DMS79 treated with DMSO at 0.1 percent for 48 hours (cell line): ENCODE data around the gene IL12RB2.

Experiments
- DNase-seq: peaks from one replicate; lab custom pipeline; 2025; lab: John Stamatoyannopoulos, UW

The IL12RB2 gene

DNA sequence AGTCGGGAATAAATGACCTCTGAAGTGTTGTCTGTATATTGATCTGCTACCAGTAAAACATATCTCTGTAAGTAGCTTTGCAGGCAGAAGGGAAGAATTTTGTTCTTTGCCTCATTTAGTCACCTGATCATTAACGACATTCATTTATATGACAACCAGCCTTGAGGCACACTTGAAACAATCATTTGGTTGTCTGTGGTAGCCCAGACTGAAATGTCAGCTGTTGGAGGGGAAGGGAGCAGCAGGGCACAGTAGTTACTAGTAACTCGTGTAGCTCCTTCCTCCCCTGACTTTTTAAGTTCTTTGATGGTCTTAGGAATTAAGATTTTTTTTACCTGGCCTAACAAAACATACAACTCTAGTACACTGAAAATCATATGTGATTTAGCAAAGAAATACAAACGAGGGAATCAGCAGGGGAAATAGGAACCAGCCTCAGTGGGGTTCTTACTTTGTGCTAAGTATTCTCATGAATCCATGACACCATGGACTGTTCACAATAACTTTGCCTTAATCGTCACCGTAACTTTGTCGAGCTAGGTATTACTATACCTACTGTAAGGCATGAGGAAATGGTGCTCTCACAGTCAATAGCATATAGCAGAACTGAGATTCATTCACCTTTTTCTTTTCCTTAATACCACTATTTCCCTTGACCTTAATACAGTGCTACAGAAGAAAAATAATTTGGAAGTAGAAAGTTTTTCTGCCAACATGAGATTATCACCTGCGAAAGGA, 6.4 kb downstream of the IL12RB2 start:
- no peak for DNase-seq

- no peak for DNase-seq
Measured at GRCh38 chr1:67314696-67315095, 7.0 kb downstream of the IL12RB2 start.

GRCh38 chr1:67316180-67316902, 8.7 kb downstream of the IL12RB2 start:
- DNase-seq, result no peak

DNA sequence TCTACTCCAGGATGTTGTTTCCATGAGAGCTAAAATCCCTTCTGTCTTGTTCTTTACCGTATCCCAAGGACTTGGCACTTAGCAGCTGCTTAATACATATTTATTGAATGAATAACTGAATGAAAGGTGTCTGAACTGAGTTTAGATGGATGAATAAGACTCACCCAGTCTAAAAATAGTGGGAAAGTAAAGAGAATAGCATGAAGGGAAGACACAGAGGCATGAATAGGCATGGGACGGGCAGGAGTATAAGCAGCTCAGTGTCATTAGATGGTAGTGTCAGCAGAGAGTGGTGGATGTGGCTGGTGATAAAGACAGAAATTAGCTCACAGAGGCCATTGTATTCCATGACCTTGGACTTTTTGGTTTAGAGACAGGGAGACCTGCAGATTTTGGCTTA, 9.2 kb downstream of the IL12RB2 start:
- DNase-seq, result no peak

GRCh38 chr1:67317803-67318202, 10.1 kb downstream of the IL12RB2 start:
- DNase-seq, result no peak

DNA sequence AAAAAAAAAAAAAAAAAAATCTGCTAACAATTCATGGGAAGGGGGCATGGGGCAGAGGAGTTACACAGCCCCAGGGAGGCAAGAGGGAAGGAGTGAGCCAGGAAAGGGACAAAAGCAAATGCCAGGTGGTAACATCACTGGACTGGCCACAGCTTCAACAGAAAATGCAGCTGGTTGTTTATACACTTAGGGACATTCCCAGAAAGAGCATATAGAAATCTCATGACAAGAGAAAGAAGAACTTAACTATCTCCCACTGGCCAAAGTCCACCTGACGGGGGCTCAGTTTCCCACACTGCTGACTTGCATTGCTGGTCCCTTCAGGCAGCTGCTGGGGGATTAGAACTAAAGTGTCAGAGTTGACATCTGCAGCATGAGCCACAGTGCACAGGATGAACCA, 14.8 kb downstream of the IL12RB2 start:
- no peak for DNase-seq

- no peak for DNase-seq
Measured at GRCh38 chr1:67323087-67323486, 15.4 kb downstream of the IL12RB2 start.

- DNase-seq, result no peak
Measured at GRCh38 chr1:67324068-67324467, 16.4 kb downstream of the IL12RB2 start.

DNA sequence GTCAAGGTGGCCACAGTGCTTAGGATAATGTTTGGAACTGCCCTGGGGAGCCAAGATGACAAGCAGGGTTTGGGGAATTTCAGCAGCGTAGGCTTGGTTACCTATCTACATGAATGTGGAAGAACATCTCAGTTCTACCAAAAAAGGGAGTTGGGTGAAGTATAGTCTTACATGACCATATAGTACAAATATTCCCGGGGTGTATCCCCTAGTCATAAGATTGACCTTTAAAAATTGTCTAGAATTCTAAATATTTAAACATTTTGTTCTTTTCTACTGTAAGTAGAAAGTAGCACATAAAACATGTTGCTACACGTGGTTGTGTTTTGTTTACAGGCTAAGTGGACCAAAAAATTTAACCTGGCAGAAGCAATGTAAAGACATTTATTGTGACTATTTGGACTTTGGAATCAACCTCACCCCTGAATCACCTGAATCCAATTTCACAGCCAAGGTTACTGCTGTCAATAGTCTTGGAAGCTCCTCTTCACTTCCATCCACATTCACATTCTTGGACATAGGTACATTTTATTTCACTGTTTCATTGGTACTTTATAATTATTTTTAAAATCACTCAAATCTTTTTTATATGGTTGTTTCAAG, 20.3 kb downstream of the IL12RB2 start:
- DNase-seq, result no peak

- no peak for DNase-seq
Measured at GRCh38 chr1:67332653-67333529, 25.2 kb downstream of the IL12RB2 start.

DNA sequence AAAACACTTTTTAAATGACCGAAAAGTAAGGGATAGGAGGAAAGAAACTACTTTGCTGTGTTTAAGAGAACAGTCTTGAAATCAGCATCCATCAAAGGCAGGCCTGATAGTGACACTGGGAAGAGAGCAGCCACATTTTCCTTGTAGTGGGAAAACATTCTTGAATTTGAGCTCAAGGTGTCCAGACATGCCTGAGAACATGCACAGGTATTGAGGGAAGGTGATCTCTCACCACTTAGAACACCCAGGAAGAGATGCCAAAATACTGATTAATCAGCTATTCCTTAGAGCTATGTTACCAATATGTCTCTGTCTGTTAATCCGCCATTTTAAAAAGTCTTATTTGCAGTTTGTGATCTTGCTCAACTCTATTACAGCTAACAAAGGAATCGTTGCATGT, 25.9 kb downstream of the IL12RB2 start:
- no peak for DNase-seq

DNA sequence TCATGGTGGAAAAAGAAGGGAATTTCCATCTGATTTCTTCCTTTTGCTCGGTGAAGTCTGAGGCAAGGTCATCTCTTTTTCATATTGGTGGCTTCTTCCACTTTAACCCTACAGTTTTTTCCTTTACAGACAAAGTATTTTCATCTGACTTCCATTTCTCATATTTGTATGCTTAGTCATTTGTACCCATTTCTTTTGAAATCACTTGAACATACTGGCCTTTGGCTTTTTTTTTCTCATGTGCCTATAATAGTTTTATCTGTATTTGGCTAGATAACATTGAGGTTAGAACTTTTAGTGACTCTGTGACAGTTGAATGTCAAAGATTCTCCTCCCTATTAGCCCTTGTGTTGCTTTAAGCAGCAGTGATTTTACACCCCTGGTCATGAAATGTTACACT, 27.7 kb downstream of the IL12RB2 start:
- DNase-seq, result no peak

- DNase-seq, result no peak
Measured at GRCh38 chr1:67336157-67336556, 28.5 kb downstream of the IL12RB2 start.

DNA sequence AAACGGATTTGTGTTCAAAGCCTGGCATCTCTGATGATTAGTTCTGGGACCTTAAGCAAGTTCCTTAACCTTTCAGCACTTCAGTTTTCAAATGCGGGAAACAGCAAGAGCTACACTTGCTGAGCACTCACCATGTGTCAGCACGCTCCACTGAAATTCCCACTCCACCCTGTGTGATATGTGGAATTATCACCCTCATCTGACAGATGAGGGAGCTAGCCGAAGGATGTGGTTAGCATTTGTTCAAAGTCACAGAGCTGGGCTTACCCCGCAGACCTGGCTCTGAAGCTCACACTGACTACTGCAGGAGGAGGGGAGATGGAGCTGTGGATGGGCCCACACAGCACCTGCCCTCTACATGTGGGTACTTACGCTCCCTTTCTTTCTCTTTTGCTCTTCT, 29.1 kb downstream of the IL12RB2 start:
- DNase-seq, result no peak

GRCh38 chr1:67338642-67339041, 31.0 kb downstream of the IL12RB2 start:
- no peak for DNase-seq

GRCh38 chr1:67339623-67340343, 32.1 kb downstream of the IL12RB2 start:
- no peak for DNase-seq

DNA sequence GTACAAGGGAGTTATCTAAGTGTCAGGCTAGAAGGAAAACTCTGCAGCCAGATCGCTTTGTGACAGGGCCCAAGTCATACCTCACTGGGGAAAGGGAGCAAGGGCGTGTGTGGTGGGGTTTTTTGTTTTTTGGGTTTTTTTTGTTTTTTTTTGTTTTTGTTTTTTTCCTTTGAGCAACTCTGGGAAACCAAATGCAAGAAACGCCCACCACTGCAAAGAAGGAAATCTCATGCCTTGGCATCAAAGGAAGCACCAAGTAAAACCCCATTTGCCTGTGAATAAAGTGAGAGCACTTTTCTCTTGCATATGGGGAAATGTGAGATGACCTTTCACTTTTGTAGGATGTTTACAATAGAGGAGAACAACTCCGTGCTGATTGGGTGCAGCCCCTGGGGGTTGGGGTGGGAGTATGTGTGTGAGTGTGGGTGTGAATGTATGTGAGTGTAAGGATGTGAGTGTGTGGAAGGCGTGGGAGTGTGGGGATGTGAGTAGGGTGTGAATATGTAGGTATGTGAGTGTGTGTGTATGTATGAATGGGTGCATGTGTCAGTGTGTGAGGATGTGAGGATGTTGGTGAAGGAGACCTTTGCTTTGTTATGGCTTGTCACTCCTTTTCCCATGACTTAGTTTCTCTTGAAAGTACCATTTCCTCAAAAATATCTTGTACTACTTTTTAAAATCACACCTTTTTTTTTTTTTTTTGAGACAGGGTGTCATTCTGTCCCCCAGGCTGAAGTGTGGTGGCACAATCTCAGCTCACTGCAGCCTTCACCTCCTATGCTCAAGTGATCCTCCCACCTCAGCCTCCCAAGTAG, 34.6 kb downstream of the IL12RB2 start:
- no peak for DNase-seq

DNA sequence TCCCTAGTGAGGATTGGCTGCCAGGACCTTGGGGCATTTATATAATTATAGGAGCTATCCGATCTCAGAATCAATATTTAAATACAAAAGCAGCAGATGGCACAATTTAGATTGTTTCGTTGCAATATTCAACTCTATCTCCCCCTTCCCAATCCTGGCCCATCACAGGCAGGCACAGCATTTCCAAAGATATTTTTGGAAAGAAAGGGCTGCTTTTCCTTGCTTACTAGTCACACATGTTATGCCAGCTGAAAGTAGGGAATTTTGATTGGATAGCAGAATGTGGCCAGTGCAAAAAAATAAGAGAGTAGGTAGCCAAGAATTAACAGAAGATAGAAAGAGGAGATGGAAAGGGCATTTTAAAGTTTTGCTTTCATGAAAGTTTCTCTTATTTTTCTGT, 37.9 kb downstream of the IL12RB2 start:
- DNase-seq, result no peak

DNA sequence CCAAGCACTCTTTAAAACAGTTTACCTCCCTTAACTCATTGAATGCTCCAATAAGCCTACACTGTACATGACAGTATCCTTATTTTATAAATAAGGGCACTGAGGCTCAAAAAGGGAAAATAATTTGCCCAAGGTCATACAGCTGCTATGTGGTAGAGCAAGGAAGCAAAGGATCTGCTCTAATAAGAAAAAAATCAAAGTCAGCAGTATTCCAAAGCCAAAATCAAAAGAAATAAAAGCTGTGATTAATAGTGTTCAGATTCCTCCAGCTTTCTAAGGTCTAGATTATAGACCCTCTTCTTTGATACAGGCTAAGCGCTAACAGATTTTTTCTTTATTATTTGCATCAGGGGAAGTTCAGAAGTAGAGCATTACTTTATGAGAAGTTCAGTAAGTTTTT, 39.3 kb downstream of the IL12RB2 start:
- no peak for DNase-seq

GRCh38 chr1:67347688-67348472, 40.2 kb downstream of the IL12RB2 start:
- peak; percentile 30 for DNase-seq
